HG03139 (cell line): Measurements from ENCODE around the gene ATP2B2.

Experiments
- ATAC-seq: cut with Tn5 transposase; IDR thresholded peaks from one replicate; pipeline ENCODE4 v1.9.1; 2021; ENCODE audit not compliant: unreplicated experiment

Gene ATP2B2

GRCh38 chr3:10405816-10406215, 99.6 kb downstream of the ATP2B2 start:
- no peak for ATAC-seq

DNA sequence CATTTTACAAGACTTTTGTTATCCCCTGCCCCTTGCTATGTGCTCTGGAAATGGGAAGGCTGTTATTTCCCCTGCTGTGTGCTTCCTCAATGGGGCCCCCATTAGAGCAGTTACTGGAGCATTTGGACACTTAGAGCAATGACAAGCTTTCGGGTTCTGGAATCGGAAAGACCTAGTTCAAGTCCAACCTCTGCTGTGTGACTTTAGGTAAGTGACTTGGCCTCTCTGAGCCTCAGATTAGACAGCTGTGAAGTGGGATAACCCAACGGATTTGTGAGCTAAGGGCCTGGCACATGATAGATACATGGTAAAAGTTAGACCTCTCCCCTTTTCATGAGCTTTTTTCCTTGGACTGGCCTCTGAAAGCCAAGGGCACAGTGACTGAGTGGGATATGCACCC, 100.5 kb downstream of the ATP2B2 start:
- no peak for ATAC-seq

DNA sequence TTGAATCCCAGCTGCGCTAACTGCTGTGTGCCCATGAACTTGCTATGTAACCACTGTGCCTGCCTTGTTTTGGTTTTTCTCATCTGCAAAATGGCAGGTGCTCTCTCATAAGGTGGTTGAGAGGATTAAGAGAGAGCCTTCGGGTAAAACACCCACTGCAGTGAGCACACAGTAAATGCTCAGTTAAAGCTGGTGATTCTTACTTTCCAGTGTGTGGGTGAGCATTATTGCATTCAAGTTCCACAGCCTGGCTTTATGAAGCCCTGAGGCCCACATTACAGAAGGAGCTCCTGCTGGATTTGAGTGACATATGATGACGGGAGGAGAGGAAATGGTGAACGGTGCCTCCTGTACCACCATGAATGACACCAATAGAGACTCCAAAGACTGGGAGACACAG, 101.0 kb downstream of the ATP2B2 start:
- ATAC-seq = no peak

GRCh38 chr3:10401990-10402761, 103.2 kb downstream of the ATP2B2 start:
- ATAC-seq = no peak

DNA sequence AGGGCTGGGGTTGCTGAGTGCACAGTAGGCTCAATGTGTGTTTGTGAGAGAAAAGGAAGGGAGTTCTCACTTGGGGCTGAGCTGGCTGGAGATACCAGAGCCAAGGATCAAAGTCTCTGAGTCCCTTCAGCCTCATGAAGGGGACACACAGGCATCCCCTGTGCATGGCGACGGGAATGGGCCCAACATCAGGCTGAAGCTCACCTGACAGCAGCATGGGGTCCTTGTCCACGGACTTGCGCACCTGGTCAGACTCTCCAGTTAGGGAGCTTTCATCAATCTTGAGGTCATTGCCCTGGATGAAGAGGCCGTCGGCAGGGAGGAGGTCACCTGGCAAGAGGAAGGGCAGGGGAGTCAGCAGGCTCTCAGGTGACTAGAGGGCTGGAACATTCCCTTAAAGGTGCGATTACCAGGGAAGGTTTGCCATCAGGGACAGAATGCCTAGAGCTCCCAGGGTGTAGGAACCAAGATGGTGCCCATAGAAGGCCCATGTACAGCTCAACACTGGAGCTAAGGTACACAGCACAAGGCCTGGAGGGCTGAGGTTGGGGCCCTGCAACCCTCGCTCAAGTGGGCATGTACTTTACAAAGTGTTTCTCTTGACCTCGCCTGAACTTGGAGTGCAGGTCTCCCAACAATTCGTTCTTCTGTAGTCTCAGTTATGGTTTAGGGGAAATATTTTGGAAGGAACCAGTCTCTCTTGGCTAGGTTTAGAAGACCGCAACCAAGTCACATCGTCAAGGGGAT, 104.5 kb downstream of the ATP2B2 start:
- ATAC-seq = no peak

- ATAC-seq = no peak
Observed at GRCh38 chr3:10400050-10400748, 105.2 kb downstream of the ATP2B2 start.

- ATAC-seq = no peak
Observed at GRCh38 chr3:10399634-10400033, 105.8 kb downstream of the ATP2B2 start.

- no peak for ATAC-seq
Observed at GRCh38 chr3:10398341-10398740, 107.0 kb downstream of the ATP2B2 start.

DNA sequence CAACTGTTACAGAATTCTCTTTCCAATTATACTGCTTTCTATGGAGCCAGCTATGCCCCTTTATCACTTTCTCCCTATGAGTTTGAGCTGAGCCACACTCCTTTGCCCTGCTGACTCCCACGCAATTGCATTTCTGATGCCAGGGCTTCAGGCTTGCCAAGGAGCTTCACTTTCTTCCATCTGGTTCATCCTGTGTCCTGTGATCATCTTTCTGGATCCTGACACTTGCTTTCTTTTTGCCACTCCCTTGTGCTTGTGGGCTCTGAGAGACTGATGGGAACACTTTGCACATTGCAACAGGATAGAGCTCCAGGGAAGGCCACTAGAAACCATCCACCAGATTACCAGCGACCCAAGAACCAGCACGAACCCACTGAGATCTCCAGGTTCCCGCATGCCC, 107.5 kb downstream of the ATP2B2 start:
- no peak for ATAC-seq

DNA sequence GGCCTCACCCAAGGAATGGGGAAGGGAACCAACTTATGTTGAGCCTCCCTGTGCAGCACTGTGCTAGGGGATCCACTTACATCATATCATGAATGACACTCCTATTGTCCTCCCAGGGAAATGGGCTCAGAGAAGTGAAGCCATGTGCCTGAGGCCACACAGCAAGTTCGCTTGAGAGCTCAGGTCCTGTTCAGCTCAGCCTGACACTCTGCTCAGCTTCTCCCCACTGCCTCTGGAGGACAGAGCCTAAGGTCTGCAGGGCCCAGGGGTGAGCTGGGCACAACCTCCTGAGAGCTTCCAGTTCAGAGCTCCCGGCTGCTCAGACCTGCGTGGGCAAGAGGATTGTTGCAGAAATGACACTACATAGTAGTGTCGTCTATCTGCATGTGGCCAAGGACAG, 108.5 kb downstream of the ATP2B2 start:
- no peak for ATAC-seq

- no peak for ATAC-seq
Observed at GRCh38 chr3:10396083-10396482, 109.3 kb downstream of the ATP2B2 start.

GRCh38 chr3:10395671-10396070, 109.7 kb downstream of the ATP2B2 start:
- no peak for ATAC-seq

- ATAC-seq = no peak
Observed at GRCh38 chr3:10395196-10395595, 110.2 kb downstream of the ATP2B2 start.

GRCh38 chr3:10394491-10395025, 110.8 kb downstream of the ATP2B2 start:
- ATAC-seq = no peak

- ATAC-seq = no peak
Observed at GRCh38 chr3:10393514-10393913, 111.9 kb downstream of the ATP2B2 start.

- no peak for ATAC-seq
Observed at GRCh38 chr3:10392906-10393461, 112.4 kb downstream of the ATP2B2 start.

- no peak for ATAC-seq
Observed at GRCh38 chr3:10392244-10392643, 113.1 kb downstream of the ATP2B2 start.

- no peak for ATAC-seq
Observed at GRCh38 chr3:10391391-10391790, 114.0 kb downstream of the ATP2B2 start.

- ATAC-seq = no peak
Observed at GRCh38 chr3:10390641-10391373, 114.6 kb downstream of the ATP2B2 start.

- peak; percentile 84 for ATAC-seq
Observed at GRCh38 chr3:10389995-10390394, 115.4 kb downstream of the ATP2B2 start.

- ATAC-seq = no peak
Observed at GRCh38 chr3:10389339-10389738, 116.0 kb downstream of the ATP2B2 start.
